ENCODE data around the gene ZNF284.

GRCh38 chr19:44107751-44108150 is 35.8 kb downstream of the ZNF284 start:
- TF ChIP-seq CTCF (optimal IDR thresholded peaks at IDR 0.05 in 1 of 3, IDR thresholded peaks at IDR 0.05 in 1 of 3, conservative IDR thresholded peaks at IDR 0.05 in 1 of 3; ENCODE audit: extremely low read depth in 1 of 3, insufficient read depth in 2 of 3, low read length in 3 of 3) (no peak), EZH2 (IDR thresholded peaks at IDR 0.05; ENCODE audit: low read length) (no peak)

Measured in keratinocyte (primary cell).